ENCODE results near the gene CYTIP.
"Not testable (repeated sequence)": the region's sequence is repeated elsewhere in the genome, so short reads cannot be mapped to it uniquely, and the experiment has no call there.

Gene CYTIP

DNA sequence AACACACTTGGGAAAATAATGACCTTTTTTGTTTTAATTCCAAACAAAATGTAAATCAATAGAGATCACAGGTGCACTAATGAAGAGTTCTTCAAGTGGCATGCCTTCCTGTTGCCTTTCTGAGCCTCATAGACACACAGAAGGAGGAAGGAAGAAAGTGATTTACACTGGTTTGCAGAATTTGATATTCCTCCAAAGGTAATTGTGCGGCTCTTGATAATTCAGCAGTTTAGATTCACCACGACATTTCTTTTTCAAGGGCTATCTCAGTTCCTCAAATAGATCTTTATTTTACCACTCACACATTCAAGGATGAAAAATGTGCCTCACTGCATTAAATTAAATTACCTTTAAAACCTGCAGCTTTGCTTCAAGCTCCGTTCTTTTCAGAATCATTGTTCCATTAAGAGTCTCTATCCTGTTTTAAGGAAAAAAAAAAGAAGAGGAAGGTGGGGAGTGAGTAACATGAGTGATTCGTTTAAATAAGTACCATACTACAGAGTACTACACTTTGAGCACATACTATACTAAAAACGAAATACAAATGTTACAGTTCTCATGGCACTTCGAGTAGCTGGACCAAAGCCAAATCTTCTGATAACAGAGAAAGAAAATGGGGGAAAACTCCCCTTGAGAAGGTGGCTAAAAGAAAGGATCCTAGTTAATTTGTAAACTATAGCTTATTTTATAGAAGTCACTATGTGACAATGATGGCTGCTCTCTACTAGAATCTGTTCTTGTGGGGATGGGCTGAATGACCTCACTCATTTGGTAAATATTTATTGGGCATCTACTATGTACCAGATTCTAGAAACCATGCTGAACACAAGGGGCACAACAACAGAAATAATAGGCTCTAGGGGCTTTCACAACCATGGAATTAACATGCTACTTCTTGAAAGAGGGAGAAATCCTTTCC is 16.6 kb downstream of the CYTIP start:
- no peak for DNase-seq (ENCODE audit: low spot score)
- FAIRE-seq, result no peak

DNA sequence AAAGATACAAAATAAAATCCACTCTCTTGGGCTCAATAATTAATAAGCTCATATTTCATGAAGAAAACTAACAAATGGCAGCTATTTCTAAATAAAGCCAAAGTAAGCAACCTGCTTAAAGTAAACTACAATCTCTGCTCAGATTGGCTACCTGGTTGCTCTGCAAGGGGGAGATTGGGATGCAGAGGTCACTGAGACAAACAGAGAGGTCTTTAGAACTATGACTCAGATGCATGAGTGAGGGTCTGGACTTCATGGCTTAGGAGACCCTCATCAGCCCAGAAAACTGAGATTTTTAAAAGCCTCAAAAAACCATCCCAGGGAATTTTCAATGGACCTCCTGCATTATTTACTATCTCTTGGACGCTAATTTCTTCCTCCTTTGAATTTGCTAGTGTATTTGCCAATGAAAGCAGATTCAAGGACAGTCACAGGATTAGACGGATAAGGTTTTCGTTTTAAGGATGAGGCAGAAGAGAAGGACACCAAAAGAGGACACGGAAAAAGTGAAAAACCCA is 17.4 kb downstream of the CYTIP start:
- DNase-seq (ENCODE audit: low spot score) (no peak), FAIRE-seq (no peak)

DNA sequence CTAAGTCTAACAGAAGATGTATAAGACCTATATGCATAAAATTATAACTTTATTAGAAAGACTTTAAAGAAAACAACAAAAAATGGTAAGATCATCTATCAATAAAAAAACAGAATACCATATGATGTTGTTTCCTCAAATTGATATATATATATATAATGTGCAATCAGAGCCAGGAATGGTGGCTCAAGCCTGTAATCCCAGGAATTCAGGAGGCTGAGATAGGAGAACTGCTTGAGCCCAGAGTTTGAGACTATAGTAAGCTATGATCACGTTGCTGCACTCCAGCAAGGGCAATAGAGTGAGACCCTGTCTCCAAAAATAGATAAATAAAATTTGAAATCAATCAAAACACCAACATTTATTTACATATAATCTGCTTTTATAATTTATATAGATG is 19.5 kb downstream of the CYTIP start:
- FAIRE-seq (no peak), DNase-seq (ENCODE audit: low spot score) (no peak)

DNA sequence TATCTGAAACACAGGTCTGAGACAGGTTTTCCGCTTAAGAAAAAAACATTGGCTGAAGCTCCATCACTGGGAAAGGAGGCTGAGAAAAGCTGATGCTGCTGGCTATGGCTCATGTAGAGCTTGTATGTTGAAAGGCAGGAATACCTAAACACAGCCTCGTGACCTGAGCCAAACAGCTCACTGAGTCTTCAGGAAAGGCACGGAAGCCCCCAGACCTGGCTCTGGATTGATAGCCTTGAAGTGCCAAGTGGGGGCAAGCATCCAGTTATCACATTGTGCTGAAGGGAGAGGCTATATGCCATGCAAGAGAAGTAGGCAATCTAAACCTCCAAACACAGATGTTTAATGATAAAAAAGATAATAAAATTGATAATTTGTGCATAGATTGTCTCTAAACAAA is 21.9 kb downstream of the CYTIP start:
- FAIRE-seq, result no peak
- DNase-seq (ENCODE audit: low spot score), result no peak

DNA sequence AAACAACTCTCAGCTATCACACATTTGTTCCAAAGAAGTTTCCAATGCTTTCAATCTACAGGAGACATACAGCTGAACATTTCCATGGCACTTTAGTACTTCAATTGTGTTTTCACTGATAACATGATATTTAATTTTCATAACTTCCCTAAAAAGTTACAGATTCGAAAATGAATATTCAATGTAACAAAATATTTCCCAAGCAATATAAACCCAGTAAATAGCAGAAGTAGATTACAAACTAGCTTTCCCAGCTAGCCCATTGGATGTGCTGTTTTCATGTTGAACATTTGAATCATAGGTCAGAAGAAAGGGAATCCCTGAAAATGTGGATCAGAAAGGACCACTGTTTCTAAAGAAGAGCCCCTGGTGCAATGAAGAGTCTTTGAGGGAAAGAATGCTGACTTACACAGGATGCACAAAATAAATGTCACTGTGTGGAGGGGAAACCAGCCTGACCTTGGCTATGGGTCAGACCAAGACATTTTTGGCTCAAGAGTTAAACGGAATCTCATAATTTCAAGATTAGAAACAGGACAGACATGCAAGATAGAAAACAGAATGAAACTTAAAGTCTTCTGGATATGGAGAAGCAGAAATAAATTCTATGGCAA is 22.5 kb downstream of the CYTIP start:
- FAIRE-seq (no peak), DNase-seq (ENCODE audit: low spot score) (no peak)

DNA sequence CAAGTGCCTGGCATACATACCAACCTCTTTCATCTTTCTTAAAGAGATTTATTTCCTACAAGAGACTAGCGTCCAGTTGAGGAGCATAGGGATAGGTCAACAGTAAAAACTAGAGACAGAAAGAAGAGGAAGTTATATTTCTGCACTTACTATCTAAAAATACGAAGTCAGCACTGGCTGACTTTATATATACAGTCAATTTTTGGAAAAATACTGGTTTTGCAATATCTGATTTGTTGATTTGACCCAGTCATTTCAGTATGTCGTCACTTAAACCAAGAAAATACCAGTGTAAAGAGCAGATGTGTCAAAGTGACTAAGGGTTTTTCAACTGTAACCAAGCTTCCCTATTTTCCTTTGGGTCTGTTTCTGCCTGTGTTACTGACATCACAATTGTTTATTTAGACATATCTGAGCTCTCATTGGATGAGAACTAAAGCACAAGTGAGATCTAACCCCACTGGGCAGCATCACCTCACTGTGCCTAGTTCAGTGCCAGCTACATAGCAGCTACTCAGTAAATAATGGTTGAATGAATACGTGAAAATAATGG is 23.0 kb downstream of the CYTIP start:
- DNase-seq (ENCODE audit: low spot score) (no peak), FAIRE-seq (no peak)

DNA sequence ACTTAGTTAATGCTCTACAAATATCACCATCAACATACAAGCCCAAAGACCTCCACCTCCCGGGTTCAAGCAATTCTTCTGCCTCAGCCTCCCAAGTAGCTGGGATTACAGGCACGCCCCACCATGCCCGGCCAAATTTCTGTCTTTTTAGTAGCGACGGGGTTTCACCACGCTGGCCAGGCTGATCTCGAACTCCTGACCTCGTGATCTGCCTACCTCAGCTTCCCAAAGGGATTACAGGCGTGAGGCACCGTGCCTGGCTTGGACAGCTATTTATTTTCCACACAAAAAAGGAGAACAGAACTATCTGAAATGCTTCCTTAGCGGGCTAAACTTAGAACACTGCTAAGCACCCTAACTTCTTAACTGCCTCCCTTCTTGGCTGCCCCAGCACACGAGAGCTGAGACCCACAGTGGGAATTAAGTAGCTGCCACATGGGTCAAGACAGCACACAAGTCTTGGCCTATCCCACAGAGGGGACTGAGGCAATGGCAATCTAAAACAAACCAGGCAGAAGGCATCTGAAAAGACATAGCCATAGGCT is 24.8 kb downstream of the CYTIP start:
- DNase-seq (ENCODE audit: low spot score) (no peak), FAIRE-seq (no peak)

DNA sequence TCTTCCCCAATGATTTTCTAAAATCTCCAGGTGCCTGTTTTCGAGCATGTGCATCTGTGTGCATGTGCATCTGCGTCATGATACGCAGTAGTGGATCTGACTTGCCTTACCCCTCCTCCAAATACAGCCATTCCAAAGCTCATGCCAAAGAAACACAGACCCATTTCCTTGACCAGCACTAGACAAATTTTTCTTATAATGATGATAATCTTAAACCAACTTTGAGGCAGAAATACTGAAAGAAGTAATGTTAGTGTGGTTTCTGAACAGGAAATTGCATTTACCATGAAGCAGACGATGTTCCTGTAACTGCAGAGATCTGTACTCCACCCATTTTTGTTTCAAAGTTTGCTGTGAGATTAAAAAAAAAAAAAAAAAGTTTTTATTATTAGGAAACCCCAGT is 25.6 kb downstream of the CYTIP start:
- FAIRE-seq (no peak), DNase-seq (ENCODE audit: low spot score) (no peak)

DNA sequence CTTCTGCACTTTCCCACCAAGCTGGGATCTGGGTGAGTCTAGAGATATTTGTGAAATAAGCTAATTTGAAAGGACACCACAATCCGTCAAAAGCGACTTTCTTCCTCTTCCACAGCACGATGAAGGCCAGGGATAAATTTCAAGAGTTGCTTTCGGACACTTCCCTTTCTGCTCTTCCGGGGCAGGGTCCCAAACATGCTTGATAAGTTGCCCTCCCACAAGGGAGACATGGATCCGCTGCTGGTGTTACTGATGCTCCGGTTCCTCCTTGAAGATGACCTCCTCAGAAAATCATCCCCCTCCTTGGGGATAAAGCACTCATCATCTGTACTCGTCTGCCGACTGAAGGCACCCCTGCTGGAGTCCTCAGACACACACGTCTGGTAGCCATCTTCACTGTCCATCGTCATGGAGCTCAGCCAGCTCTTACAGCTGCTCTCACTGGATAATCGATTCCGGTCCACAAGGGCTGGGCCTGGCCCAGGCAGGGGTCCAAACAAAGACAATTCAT is 28.2 kb downstream of the CYTIP start:
- DNase-seq (ENCODE audit: low spot score), result no peak
- no peak for FAIRE-seq

DNA sequence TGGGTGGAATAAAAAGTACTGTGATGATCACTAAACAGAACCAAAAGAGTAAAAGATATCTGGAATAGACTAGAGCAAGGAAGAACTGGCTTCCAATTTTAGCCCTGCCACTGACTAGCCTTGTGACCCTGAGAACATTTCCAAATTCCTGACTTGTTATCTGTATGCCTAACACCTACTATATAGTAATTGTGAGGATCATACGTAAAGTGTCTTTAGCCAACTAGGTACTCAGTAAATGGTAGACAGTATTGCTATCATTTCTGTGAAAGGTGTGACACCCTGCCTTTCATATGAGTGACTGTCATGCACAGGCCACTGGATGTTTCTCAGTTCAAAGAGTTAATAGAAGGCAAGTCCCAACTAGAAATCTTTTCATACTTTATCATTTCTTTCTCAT is 29.8 kb downstream of the CYTIP start:
- DNase-seq (ENCODE audit: low spot score) (no peak), FAIRE-seq (no peak)

DNA sequence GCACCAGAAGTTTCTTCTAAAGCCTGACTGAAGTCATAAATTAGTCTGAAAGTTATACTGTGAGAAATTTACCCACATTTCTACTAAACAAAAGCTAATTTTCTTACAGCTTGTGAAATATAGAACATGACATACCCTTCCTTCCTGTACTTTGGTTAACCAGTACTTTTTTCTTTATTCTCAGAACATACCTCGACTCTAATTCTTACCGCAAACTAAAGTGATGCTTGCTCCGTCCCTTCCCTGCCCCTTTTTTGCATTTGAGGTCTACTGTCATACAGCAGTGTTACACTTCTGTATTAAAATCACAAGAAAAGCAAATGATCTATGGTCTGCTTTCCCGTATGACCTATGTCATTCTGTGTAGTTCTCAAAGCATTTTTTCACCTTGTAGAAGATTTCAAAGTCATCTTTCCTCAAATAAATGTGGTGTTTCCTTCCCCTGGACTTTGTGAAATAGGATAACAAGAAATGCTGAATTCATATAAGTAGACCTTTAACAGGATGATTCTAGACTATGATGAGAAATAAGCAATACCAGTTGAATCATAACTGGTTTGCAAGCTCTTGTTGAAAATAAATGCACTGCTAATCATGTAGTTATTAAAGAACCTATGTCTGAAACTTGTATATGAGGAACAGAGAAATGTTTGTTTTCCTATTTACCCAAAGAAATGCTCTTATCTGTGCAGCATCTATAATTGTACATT is 30.4 kb downstream of the CYTIP start:
- DNase-seq (ENCODE audit: low spot score) (no peak), FAIRE-seq (no peak)

DNA sequence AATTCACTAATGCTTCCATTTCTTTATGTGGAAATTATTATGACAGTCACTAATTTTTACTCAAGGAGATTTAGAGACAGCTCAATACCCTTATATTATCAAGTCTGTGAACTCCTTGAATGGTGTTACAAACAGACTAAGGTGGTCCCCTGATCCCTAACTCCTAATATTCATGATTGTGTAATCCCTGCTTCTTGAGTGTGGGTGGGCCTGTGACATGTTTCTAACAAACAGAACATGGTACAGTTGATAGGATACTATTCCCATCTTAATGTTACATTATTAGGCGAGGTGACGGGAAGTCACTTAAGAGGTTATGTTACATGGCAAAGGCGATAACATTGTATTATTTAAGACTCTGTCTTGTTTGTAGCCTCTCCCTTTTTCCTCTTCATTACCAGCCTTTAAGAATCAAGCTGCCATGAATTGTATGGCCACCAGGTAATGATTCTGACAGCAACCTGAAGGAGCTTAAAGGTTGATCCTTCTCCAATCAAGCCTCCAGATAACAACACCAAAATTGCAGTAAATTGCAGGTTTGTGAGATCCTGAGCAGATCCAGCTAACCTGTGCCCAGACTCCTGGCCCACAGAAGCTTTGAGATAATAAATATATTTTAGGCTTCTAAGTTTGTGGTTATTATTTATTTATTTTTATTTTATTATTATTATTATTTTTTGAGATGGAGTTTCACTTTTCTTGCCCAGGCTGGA is 32.1 kb downstream of the CYTIP start:
- FAIRE-seq (no peak), DNase-seq (ENCODE audit: low spot score) (no peak)

DNA sequence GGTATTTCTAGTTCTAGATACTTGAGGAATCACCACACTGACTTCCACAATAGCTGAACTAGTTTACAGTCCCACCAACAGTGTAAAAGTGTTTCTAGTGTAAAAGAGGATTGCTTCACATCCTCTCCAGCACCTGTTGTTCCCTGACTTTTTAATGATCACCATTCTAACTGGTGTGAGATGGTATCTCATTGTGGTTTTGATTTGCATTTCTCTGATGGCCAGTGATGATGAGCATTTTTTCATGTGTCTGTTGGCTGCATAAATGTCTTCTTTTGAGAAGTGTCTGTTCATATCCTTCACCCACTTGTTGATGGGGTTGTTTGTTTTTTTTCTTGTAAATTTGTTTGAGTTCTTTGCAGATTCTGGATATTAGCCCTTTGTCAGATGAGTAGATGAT is 38.5 kb downstream of the CYTIP start:
- DNase-seq (ENCODE audit: low spot score); FAIRE-seq: not testable (repeated sequence)

DNA sequence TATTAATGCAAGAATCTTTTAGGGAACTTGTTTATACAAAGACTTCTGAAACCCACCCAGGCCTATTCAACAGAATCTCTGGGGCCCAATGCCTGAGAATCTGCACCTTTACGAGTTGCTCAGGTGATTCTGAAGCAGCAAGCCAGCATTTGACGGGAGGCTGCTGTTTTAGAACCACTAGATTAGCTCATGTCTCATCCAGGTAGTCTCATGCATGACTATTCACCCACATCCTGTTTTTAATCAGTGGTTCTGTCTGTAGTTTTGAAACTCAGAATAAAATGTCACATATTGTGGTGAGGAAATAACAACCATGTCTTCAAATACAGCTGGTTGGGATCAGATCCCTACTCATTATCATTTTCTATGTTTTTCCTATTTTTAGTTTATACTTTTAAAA is 39.5 kb downstream of the CYTIP start:
- FAIRE-seq (peak; percentile 22), DNase-seq (ENCODE audit: low spot score) (peak; percentile 36)

DNA sequence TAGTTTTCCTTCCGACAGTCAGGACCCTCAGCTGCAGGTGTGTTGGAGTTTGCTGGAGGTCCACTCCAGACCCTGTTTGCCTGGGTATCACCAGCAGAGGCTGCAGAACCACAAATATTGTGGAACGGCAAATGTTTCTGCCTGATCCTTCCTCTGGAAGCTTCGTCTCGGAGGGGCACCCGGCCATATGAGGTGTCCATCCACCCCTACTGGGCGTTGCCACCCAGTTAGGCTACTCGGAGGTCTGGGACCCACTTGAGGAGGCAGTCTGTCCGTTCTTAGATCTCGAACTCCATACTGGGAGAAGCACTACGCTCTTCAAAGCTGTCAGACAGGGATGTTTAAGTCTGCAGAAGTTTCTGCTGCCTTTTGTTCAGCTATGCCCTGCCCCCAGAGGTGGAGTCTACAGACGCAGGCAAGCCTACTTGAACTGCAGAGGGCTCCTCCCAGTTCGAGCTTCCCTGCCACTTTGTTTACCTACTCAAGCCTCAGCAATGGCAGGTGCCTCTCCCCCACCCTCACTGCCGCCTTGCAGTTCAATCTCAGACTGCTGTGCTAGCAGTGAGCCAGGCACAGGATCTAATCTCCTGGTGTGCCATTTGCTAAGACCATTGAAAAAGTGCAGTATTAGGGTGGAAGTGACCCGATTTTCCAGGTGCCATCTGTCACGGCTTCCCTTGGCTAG is 40.9 kb downstream of the CYTIP start:
- not testable (repeated sequence) for DNase-seq (ENCODE audit: low spot score); FAIRE-seq

DNA sequence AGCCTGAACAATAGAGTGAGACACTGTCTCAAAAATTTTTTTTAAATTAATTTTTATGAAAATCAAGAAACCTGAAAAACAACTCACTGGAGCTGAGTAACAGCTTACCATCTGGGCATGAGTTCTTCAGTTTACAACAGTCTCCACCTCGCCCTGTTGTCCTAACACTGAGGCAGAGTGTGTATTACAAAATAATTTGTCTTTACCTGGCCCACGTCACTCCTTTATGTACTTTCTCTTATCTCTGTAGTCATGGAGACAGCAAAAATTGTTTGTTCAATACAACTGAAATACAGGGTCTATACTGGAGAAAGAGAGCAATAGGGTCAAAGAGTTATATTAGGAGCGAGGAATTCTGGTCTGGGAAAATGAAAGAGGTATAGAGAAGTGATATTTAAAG is 48.1 kb downstream of the CYTIP start:
- FAIRE-seq (no peak), DNase-seq (ENCODE audit: low spot score) (no peak)

DNA sequence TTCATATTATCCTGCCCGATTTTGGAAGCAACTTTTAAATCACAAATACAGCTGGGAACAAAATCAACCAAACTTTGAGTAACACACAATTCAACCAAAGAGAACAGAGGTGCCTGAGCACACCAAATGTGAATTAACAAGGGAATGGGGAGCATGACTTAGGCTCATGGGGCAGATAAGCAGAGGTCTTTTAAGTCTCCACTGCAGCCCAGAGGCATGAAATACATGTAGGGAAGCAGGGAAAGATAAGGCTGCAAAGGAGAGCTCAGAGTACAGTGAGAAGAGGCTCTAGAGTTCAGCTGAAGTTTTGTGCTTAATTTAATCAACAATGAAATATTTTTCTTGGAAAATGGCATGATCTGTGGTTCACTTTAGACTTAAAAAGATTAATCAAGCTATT is 49.0 kb downstream of the CYTIP start:
- DNase-seq (ENCODE audit: low spot score) (no peak), FAIRE-seq (no peak)

DNA sequence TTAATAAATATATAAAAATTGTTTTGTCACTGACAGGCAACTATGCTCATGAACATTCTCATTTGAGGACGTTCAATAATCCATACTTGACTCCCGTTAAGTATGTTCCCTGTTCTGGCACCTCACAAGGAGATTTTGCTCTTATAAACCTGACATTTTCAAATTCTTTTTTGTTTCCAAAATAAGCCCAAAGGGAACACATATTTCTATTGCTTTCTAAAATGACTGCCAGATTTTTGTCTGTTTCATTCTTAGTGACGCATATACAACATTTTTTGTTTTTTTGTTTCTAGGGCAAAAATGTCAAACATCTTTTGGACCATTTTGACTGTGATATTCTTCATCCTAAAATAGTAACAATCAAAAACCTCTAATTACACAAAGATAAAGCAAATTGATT is 50.5 kb downstream of the CYTIP start:
- DNase-seq (ENCODE audit: low spot score), result no peak
- no peak for FAIRE-seq

DNA sequence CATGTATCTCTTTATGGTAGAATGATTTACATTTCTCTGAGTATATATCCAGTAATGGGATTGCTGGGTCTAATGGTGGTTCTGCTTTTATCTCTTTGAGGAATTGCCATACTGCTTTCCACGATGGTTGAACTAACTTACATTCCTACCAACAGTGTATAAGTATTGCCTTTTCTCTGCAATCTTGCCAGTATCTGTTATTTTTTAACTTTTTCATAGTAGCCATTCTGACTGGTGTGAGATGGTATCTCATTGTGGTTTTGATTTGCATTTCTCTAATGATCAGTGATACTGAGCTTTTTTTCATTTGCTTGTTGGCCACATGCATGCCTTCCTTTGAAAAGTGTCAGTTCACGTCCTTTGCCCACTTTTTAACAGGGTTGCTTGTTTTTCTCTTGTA is 55.1 kb downstream of the CYTIP start:
- no peak for DNase-seq (ENCODE audit: low spot score)
- FAIRE-seq, result no peak

DNA sequence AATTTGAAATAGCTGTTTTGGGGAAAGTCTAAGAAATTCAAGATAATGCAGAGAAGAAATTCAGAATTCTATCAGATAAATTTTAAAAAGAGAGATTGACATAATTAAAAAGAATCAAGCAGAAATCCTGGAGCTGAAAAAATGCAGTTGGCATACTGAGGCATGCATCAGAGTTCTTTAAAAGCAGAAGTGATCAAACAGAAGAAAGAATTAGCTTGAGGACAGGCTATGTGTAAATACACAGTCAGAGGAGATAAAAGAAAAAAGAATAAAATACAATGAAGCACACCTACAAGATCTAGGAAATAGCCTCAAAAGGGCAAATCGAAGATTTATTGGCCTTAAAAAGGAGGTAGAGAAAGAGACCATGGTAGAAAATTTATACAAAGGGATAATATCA is 57.1 kb downstream of the CYTIP start:
- no peak for DNase-seq (ENCODE audit: low spot score)
- FAIRE-seq, result no peak
